KMS-11 (cell line): Measurements from ENCODE around the gene GAS1.

Experiments used
- H2AFZ ChIP-seq: fragments of 200-600 bp; sonication (generic); 2 replicates; pipeline ENCODE4 v1.6.1; 2016; ENCODE audit warnings: antibody characterized with exemption, mixed run types, low read depth
- H3K27ac ChIP-seq: fragments of 200-600 bp; sonication (generic); 2 replicates; pipeline ENCODE4 v1.6.1; 2016; ENCODE audit warnings: mild to moderate bottlenecking, mixed run types
- H3K27me3 ChIP-seq: fragments of 200-600 bp; sonication (generic); 2 replicates; pipeline ENCODE4 v1.6.1; 2017; ENCODE audit warnings: mild to moderate bottlenecking, low read depth, mixed run types, moderate library complexity; ENCODE audit not compliant: insufficient read depth
- H3K36me3 ChIP-seq: fragments of 200-600 bp; sonication (generic); 2 replicates; pipeline ENCODE4 v1.6.1; 2017; ENCODE audit warnings: mild to moderate bottlenecking, mixed run types; ENCODE audit not compliant: insufficient read depth
- H3K4me1 ChIP-seq: fragments of 200-600 bp; sonication (generic); 2 replicates; pipeline ENCODE4 v1.6.1; 2016; ENCODE audit warnings: mild to moderate bottlenecking, low read depth, mixed run types; ENCODE audit not compliant: poor library complexity, severe bottlenecking
- H3K4me2 ChIP-seq: fragments of 200-600 bp; sonication (generic); 2 replicates; pipeline ENCODE4 v1.7.0; 2016; ENCODE audit warnings: mild to moderate bottlenecking, mixed run types
- H3K4me3 ChIP-seq: fragments of 200-600 bp; sonication (generic); IDR thresholded peaks from 2 replicates; pipeline ENCODE4 v1.6.1; 2017; ENCODE audit warnings: low read depth, low read length, mixed read lengths; ENCODE audit not compliant: insufficient read depth
- H3K79me2 ChIP-seq: fragments of 200-600 bp; sonication (generic); 2 replicates; pipeline ENCODE4 v1.6.1; 2016; ENCODE audit warnings: low read depth, mixed run types; ENCODE audit not compliant: insufficient read depth
- H3K9ac ChIP-seq: fragments of 200-600 bp; sonication (generic); 2 replicates; pipeline ENCODE4 v1.6.1; 2016; ENCODE audit warnings: mild to moderate bottlenecking, mixed run types
- H4K20me1 ChIP-seq: fragments of 200-600 bp; sonication (generic); 2 replicates; pipeline ENCODE4 v1.6.1; 2016; ENCODE audit warnings: mild to moderate bottlenecking, mixed run types; ENCODE audit not compliant: insufficient read depth
- CTCF ChIP-seq: fragments of 200-600 bp; sonication (generic); conservative IDR thresholded peaks from 2 replicates; pipeline ENCODE4 v1.6.1; 2017; ENCODE audit warnings: low read depth, mild to moderate bottlenecking, antibody characterized with exemption, low read length, moderate library complexity, mixed read lengths

GAS1 gene

DNA sequence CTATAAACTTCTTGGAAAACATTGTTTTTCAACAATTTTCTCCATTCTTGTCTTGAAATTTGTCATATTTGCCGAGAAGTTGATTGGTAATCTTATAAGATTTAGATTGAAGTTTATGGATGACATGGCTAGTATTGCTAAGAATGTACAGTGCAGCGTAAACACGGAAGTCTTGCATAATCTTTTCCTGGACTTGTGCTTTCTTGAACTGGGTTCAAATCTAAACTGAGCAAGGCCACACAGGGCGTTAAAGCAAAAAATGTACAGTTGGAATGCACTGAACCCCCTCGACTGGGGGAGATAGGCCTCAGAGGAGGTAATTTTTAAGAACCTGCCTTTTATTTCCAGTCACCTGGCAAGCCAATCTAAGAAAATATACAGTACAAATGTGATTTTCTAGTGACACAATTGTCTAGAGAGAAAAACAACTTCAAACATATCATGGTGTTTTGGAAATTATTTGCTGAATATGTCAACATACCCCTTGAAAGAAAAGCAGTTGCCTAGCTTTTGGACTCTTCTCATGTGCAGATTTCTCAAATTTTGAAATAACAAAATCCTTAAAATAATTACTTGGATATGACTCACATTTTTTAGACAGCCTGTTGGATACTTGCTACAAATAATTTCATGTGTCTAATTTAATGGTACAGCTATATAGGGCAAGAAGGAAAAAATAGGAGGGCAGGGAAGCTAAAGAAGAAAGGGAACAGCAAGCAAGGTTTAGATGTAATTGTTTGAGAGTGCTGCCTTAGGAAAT lies 18.5 kb upstream of the GAS1 start:
- TF ChIP-seq CTCF, result no peak
- Histone ChIP-seq H3K36me3 (no peaks in the 10 kb centered on the region), H3K27me3 (no peaks in the 10 kb centered on the region), H3K4me3 (no peak overlapping the region), H3K27ac (no peak overlapping the region), H2AFZ (no peak overlapping the region), H3K9ac (no peak overlapping the region), H3K4me1 (no peaks in the 10 kb centered on the region), H4K20me1 (no peaks in the 10 kb centered on the region), H3K79me2 (no peaks in the 10 kb centered on the region), H3K4me2 (no peak overlapping the region)

- TF ChIP-seq CTCF, result no peak
Observed at GRCh38 chr9:86962692-86963091, 15.4 kb upstream of the GAS1 start.

DNA sequence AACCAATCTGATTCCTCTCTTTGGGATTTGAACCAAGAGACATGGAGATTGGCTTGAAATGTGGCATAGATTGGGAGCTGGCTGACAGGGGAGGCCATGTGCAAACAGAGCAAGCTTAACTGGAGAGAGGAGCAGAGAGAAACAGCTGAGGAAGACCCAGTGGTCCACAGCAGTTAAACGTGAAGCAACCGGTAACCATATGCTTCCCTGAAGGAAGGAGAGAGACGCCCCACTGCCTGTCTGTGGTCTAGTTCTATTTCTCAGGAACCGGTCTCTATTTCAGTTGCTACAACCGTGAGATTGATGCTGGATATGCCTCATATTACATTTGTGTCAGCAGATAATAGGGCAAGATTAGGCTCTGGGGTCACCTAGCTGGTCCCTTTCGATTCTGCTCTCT lies 13.6 kb upstream of the GAS1 start:
- H3K9ac ChIP-seq, result no peak overlapping the region
- no peaks in the 10 kb centered on the region for H3K4me1 ChIP-seq
- no peaks in the 10 kb centered on the region for H3K79me2 ChIP-seq
- no peaks in the 10 kb centered on the region for H3K27me3 ChIP-seq
- H3K4me2 ChIP-seq, result no peak overlapping the region
- H3K36me3 ChIP-seq, result no peaks in the 10 kb centered on the region
- no peak for TF ChIP-seq CTCF
- H3K27ac ChIP-seq, result no peak overlapping the region
- no peaks in the 10 kb centered on the region for H4K20me1 ChIP-seq
- no peak overlapping the region for H3K4me3 ChIP-seq
- H2AFZ ChIP-seq, result no peak overlapping the region

More at GRCh38 chr9:86962692-86963091, 15.4 kb upstream of the GAS1 start:
- no peaks in the 10 kb centered on the region for H3K36me3 ChIP-seq
- no peaks in the 10 kb centered on the region for H4K20me1 ChIP-seq
- H3K9ac ChIP-seq, result no peak overlapping the region
- no peak overlapping the region for H3K4me2 ChIP-seq
- H2AFZ ChIP-seq, result no peak overlapping the region
- H3K4me3 ChIP-seq, result no peak overlapping the region
- H3K27ac ChIP-seq, result no peak overlapping the region
- H3K27me3 ChIP-seq, result no peaks in the 10 kb centered on the region
- H3K79me2 ChIP-seq, result no peaks in the 10 kb centered on the region
- H3K4me1 ChIP-seq, result no peaks in the 10 kb centered on the region

- TF ChIP-seq CTCF, result no peak
- no peak overlapping the region for H3K4me2 ChIP-seq
- H3K79me2 ChIP-seq, result no peaks in the 10 kb centered on the region
- no peak overlapping the region for H3K27ac ChIP-seq
- H3K27me3 ChIP-seq, result no peaks in the 10 kb centered on the region
- H3K4me3 ChIP-seq, result no peak overlapping the region
- H2AFZ ChIP-seq, result no peak overlapping the region
- H3K36me3 ChIP-seq, result no peaks in the 10 kb centered on the region
- H4K20me1 ChIP-seq, result no peaks in the 10 kb centered on the region
- H3K9ac ChIP-seq, result no peak overlapping the region
- H3K4me1 ChIP-seq, result no peaks in the 10 kb centered on the region
Observed at GRCh38 chr9:86958203-86958602, 10.9 kb upstream of the GAS1 start.
